Embryonic facial prominence (tissue), 1 donor: ENCODE measurements around the gene ANAPC7.
"Not testable (repeated sequence)": the region's sequence is repeated elsewhere in the genome, so short reads cannot be mapped to it uniquely, and the experiment has no call there.

ENCODE experiments used
- DNase-seq: peaks from one replicate; pipeline ENCODE4 v3.0.0-alpha.2; 2016; ENCODE audit errors: extremely low spot score

ANAPC7 gene

GRCh38 chr12:110373962-110374611, 29.4 kb downstream of the ANAPC7 start:
- DNase-seq = no peak

- DNase-seq = no peak
These were observed 30.1 kb downstream of the ANAPC7 start for GRCh38 chr12:110373425-110373824.

- DNase-seq = no peak
These were observed 30.5 kb downstream of the ANAPC7 start for GRCh38 chr12:110373025-110373424.

- no peak for DNase-seq
These were observed 31.5 kb downstream of the ANAPC7 start for GRCh38 chr12:110372056-110372425.

GRCh38 chr12:110371408-110372055, 32.0 kb downstream of the ANAPC7 start:
- no peak for DNase-seq

- no peak for DNase-seq
These were observed 32.7 kb downstream of the ANAPC7 start for GRCh38 chr12:110370732-110371231.

GRCh38 chr12:110369992-110370391, 33.5 kb downstream of the ANAPC7 start:
- no peak for DNase-seq

- no peak for DNase-seq
These were observed 36.2 kb downstream of the ANAPC7 start for GRCh38 chr12:110367181-110367864.

- no peak for DNase-seq
These were observed 37.0 kb downstream of the ANAPC7 start for GRCh38 chr12:110366321-110367142.

- DNase-seq = no peak
These were observed 37.8 kb downstream of the ANAPC7 start for GRCh38 chr12:110365489-110366320.

GRCh38 chr12:110361216-110361615, 42.3 kb downstream of the ANAPC7 start:
- DNase-seq = no peak

GRCh38 chr12:110358384-110359097, 45.0 kb downstream of the ANAPC7 start:
- DNase-seq = not testable (repeated sequence)

GRCh38 chr12:110355073-110355472, 48.4 kb downstream of the ANAPC7 start:
- DNase-seq = no peak

- no peak for DNase-seq
These were observed 49.2 kb downstream of the ANAPC7 start for GRCh38 chr12:110354172-110354780.

GRCh38 chr12:110353211-110353965, 50.1 kb downstream of the ANAPC7 start:
- DNase-seq = no peak

- DNase-seq = no peak
These were observed 51.1 kb downstream of the ANAPC7 start for GRCh38 chr12:110352401-110352800.

GRCh38 chr12:110351119-110351518, 52.4 kb downstream of the ANAPC7 start:
- no peak for DNase-seq

- no peak for DNase-seq
These were observed 53.9 kb downstream of the ANAPC7 start for GRCh38 chr12:110349514-110350151.

- DNase-seq = no peak
These were observed 54.4 kb downstream of the ANAPC7 start for GRCh38 chr12:110349096-110349495.
